CD14-positive monocyte (primary cell): ENCODE results near the gene PDGFD. TPM values are rescaled to one million over a fixed set of nuclear protein-coding genes. Genes with fewer than 3 reads are reported as not detected.

Experiments
- DNase-seq, 3 donors: peaks; one replicate each; pipeline ENCODE4 v3.0.0-alpha.2; 2011 to 2022
- H2AFZ ChIP-seq: 2 replicates; pipeline ENCODE4 v1.6.0; 2012; ENCODE audit warnings: mild to moderate bottlenecking, low read depth, low read length, inconsistent platforms; ENCODE audit not compliant: insufficient read depth, poor library complexity, severe bottlenecking
- H3K27ac ChIP-seq, 2 donors: 1 replicate in 1 of 2; 2 replicates in 1 of 2; pipeline ENCODE4 v1.5.1; 2012 to 2013; ENCODE audit warnings: low read length in 2 of 2, control low read depth in 1 of 2, inconsistent platforms in 1 of 2, low read depth in 1 of 2, mild to moderate bottlenecking in 1 of 2
- H3K27me3 ChIP-seq, 2 donors: one replicate each; pipeline versions ENCODE4 v1.6.0 to v1.6.1; 2011 to 2013; ENCODE audit warnings: low read length in 2 of 2; ENCODE audit not compliant: control insufficient read depth in 2 of 2, insufficient read depth in 2 of 2
- H3K36me3 ChIP-seq, 2 donors: replicated peaks in 1 of 2; 1 replicate in 1 of 2; 2 replicates in 1 of 2; pipeline versions ENCODE4 v1.5.1 to v1.6.1; 2012 to 2013; ENCODE audit warnings: low read length in 2 of 2, control low read depth in 1 of 2, inconsistent platforms in 1 of 2, mild to moderate bottlenecking in 1 of 2; ENCODE audit not compliant: insufficient read depth in 2 of 2, control insufficient read depth in 1 of 2
- H3K4me1 ChIP-seq, 2 donors: 1 replicate in 1 of 2; 2 replicates in 1 of 2; pipeline versions ENCODE4 v1.5.1 to v1.6.1; 2012 to 2013; ENCODE audit warnings: low read length in 2 of 2, control low read depth in 1 of 2, inconsistent platforms in 1 of 2, mild to moderate bottlenecking in 1 of 2, moderate library complexity in 1 of 2; ENCODE audit not compliant: insufficient read depth in 2 of 2, control insufficient read depth in 1 of 2
- H3K4me2 ChIP-seq: replicated peaks from 2 replicates; pipeline ENCODE3; 2012; ENCODE audit warnings: low read length, moderate library complexity, mild to moderate bottlenecking; ENCODE audit not compliant: poor library complexity, severe bottlenecking; ENCODE audit errors: extremely low read depth
- H3K4me3 ChIP-seq, 3 experiments: fragments of 200-600 bp in 1 of 3; sonication (generic) in 1 of 3; replicated peaks in 1 of 3; 1 replicate in 2 of 3; 2 replicates in 1 of 3; pipeline ENCODE4 v1.5.1; 2011 to 2013; ENCODE audit warnings: low read length in 3 of 3, mild to moderate bottlenecking in 3 of 3, control low read depth in 2 of 3, low read depth in 2 of 3, inconsistent platforms in 1 of 3, moderate library complexity in 1 of 3
- H3K79me2 ChIP-seq: 2 replicates; pipeline ENCODE4 v1.6.0; 2012; ENCODE audit warnings: mild to moderate bottlenecking, control low read depth, inconsistent platforms, low read length, moderate library complexity; ENCODE audit not compliant: insufficient read depth
- H3K9ac ChIP-seq: 2 replicates; pipeline ENCODE4 v1.6.0; 2017; ENCODE audit warnings: low read length, mild to moderate bottlenecking; ENCODE audit not compliant: insufficient read depth, poor library complexity, severe bottlenecking
- H3K9me3 ChIP-seq, 2 donors: replicated peaks in 1 of 2; 1 replicate in 1 of 2; 2 replicates in 1 of 2; pipeline versions ENCODE4 v1.5.1 to v1.6.1; 2012 to 2013; ENCODE audit warnings: low read length in 2 of 2, control low read depth in 1 of 2; ENCODE audit not compliant: control insufficient read depth in 1 of 2, insufficient read depth in 1 of 2
- H4K20me1 ChIP-seq: 2 replicates; pipeline ENCODE4 v1.6.0; 2012; ENCODE audit warnings: mild to moderate bottlenecking, low read length, control low read depth, moderate library complexity; ENCODE audit not compliant: insufficient read depth
- H3K27ac Mint-ChIP-seq, 7 donors: one replicate each; pipeline ENCODE4 v1.8.0; 2020; ENCODE audit warnings: mild to moderate bottlenecking in 7 of 7, mixed read lengths in 7 of 7, moderate library complexity in 6 of 7, inconsistent platforms in 2 of 7
- H3K27me3 Mint-ChIP-seq, 3 donors: one replicate each; pipeline ENCODE4 v1.8.0; 2021 to 2022; ENCODE audit warnings: low read depth in 3 of 3, mild to moderate bottlenecking in 3 of 3, mixed read lengths in 3 of 3, moderate library complexity in 3 of 3, inconsistent platforms in 1 of 3
- H3K36me3 Mint-ChIP-seq, 2 donors: one replicate each; pipeline ENCODE4 v1.8.0; 2020; ENCODE audit warnings: mixed read lengths in 2 of 2, inconsistent platforms in 1 of 2, mild to moderate bottlenecking in 1 of 2
- H3K4me1 Mint-ChIP-seq: one replicate; pipeline ENCODE4 v1.8.0; 2020; ENCODE audit warnings: mild to moderate bottlenecking, mixed read lengths
- H3K4me3 Mint-ChIP-seq, 2 donors: one replicate each; pipeline ENCODE4 v1.8.0; 2020; ENCODE audit warnings: mild to moderate bottlenecking in 2 of 2, mixed read lengths in 2 of 2, moderate library complexity in 1 of 2
- H3K9me3 Mint-ChIP-seq, 7 donors: one replicate each; pipeline ENCODE4 v1.8.0; 2020 to 2022; ENCODE audit warnings: mixed read lengths in 7 of 7, mild to moderate bottlenecking in 6 of 7, moderate library complexity in 6 of 7, inconsistent platforms in 2 of 7
- CTCF ChIP-seq: fragments of 200-600 bp; IDR thresholded peaks from one replicate; pipeline ENCODE4 v1.8.0; 2022; ENCODE audit warnings: antibody characterized with exemption, mild to moderate bottlenecking
- WGBS: methylation state at CpG from one replicate; pipeline ENCODE4 v1.1.5; 2013; ENCODE audit warnings: missing lambda C conversion rate; ENCODE audit not compliant: insufficient coverage; 5-methylcytosine and 5-hydroxymethylcytosine counted together
- intact Hi-C, 2 donors: fragments of 100-400 bp; cut with micrococcal nuclease; formaldehyde crosslinking; loops; one replicate each; pipeline versions ENCODE4 v1.15.0 to v1.15.1; 2023
- polyA plus RNA-seq, 3 donors: library from polyadenylated mRNA; depleted of rRNA in 1 of 3; unstranded in 2 of 3; stranded (reverse) in 1 of 3; fragments of 300-500 nt in 2 of 3; fragments of >200 nt in 1 of 3; fragmentation: Illumina TruSeq in 2 of 3; gene quantifications; 1 replicate in 2 of 3; 2 replicates in 1 of 3; pipeline ENCODE4 v1.2.3, GENCODE V29; 2012 to 2021

PDGFD gene
- polyA plus RNA-seq, 3 donors, result 0.05 to 0.15 TPM; not detected in 1

DNA sequence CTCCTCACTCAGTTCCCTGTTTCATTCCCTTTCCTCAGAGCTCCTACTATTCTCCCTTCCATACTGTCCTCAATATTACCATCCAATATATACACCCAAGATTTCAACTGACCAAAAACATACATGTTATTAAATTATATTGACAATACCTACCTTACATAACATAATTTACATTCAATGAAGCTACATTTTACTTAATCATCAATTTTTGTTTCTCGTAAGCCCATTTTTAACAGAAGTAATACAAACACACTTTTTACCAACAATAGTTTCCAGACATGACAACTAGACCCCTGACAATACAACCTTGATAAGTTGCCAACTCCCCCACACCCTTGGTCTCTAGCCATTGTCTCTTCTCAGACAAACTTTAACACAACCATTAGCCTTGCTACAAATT lies 273.3 kb downstream of the PDGFD start:
- Mint-ChIP-seq H3K9me3 (peaks cover 0 to 10% (median 4%) of the 10 kb centered on the region in 7 donors), H3K36me3 (no peaks in the 10 kb centered on the region), H3K27ac (no peak overlapping the region), H3K4me1 (peaks cover 6% of the 10 kb centered on the region), H3K27me3 (peaks cover 0 to 4% (median 0%) of the 10 kb centered on the region in 3 donors), H3K4me3 (no peak overlapping the region)
- H3K36me3 ChIP-seq, result no peaks in the 10 kb centered on the region
- H3K27me3 ChIP-seq, result no peaks in the 10 kb centered on the region
- intact Hi-C loops, result no loop called here
- H3K27ac ChIP-seq, result no peak overlapping the region
- no peak for TF ChIP-seq CTCF
- no peak overlapping the region for H2AFZ ChIP-seq
- H3K9ac ChIP-seq, result no peak overlapping the region
- H3K4me1 ChIP-seq, result no peaks in the 10 kb centered on the region
- 100% methylated on average over 1 of the region's 1 CpG for WGBS
- no peak overlapping the region for H3K4me3 ChIP-seq
- no peaks in the 10 kb centered on the region for H3K79me2 ChIP-seq
- no peak for DNase-seq
- no peaks in the 10 kb centered on the region for H3K9me3 ChIP-seq
- H3K4me2 ChIP-seq, result no peak overlapping the region
- H4K20me1 ChIP-seq, result no peaks in the 10 kb centered on the region

DNA sequence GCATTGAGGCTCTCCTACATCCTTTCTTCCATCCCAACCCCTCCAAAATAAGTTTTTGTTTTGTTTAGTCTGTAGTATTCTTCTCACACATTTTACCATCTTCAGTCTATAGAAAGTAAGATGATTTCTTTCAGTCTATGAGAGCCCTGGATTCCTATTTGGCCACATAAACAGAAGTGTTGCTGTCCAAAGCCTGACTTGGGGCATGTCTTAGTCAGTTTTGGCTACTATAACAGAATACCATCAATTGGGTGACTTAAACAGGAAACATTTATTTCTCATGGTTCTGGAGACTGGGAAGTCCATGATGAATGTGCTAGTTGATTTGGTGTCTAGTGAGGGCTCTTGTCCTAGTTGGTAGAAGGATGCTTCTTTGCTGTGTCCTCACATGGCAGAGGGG lies 274.3 kb downstream of the PDGFD start:
- intact Hi-C loops, result no loop called here
- no peaks in the 10 kb centered on the region for H4K20me1 ChIP-seq
- TF ChIP-seq CTCF, result no peak
- Mint-ChIP-seq H3K36me3 (no peaks in the 10 kb centered on the region), H3K4me3 (no peak overlapping the region), H3K27ac (peak overlapping the region in 1 of 7 donors; percentile 5), H3K9me3 (peaks cover 0 to 10% (median 4%) of the 10 kb centered on the region in 7 donors), H3K27me3 (peaks cover 0 to 4% (median 0%) of the 10 kb centered on the region in 3 donors), H3K4me1 (peaks cover 7% of the 10 kb centered on the region)
- H2AFZ ChIP-seq, result no peak overlapping the region
- H3K9me3 ChIP-seq, result no peaks in the 10 kb centered on the region
- DNase-seq, result no peak
- H3K4me2 ChIP-seq, result no peak overlapping the region
- no peak overlapping the region for H3K4me3 ChIP-seq
- H3K27me3 ChIP-seq, result no peaks in the 10 kb centered on the region
- H3K27ac ChIP-seq, result no peak overlapping the region
- no peak overlapping the region for H3K9ac ChIP-seq
- no peaks in the 10 kb centered on the region for H3K4me1 ChIP-seq
- H3K36me3 ChIP-seq, result no peaks in the 10 kb centered on the region
- H3K79me2 ChIP-seq, result no peaks in the 10 kb centered on the region
